ENCODE results near the gene SORBS1. TPM values are rescaled to one million over a fixed set of nuclear protein-coding genes. Genes with fewer than 3 reads are reported as not detected.

Gene SORBS1
- total RNA-seq, 1 donor from 2014 or later: 896 TPM

DNA sequence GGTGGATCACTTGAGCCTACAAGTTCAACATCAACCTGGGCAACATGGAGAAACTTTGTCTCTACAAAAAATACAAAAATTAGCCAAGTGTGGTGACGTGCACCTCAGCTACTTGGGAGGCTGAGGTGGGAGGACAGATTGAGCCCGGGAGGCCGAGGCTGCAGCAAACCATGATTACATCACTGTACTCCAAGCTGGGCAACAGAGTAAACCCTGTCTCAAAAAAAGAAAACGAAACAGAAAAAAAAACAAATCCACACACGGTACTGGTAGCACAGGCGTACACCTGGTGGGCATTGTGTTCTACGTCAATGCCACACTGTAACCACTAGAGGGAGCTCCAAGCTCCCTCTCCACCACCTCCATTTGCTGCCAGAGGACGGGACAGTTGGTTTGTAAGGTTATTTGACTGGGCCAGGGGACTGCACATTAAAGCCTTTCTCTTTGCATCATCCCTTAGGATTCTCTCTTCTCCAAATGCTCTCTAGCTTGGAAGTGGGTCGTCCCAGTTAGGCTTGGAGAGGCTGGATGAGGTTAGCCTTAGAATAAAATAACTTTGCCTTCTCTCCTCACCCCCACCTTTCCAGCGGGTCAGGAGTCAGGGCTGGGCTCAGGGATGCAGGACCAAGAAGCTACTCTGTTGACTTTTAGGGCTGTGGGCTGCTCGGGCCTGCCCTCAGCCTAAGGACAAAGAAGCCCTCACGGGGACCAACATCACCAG lies 130.8 kb downstream of the SORBS1 start:
- Histone ChIP-seq H3K27ac (replicated peaks) (peak overlapping the region; percentile 92), H3K4me3 (no peak overlapping the region), H3K9me3 (replicated peaks) (no peaks in the 10 kb centered on the region), H3K4me1 (peaks cover 100% of the 10 kb centered on the region), H3K36me3 (peaks cover 22% of the 10 kb centered on the region), H3K27me3 (ENCODE audit: low read depth) (no peaks in the 10 kb centered on the region)
- TF ChIP-seq, protein P1, sequence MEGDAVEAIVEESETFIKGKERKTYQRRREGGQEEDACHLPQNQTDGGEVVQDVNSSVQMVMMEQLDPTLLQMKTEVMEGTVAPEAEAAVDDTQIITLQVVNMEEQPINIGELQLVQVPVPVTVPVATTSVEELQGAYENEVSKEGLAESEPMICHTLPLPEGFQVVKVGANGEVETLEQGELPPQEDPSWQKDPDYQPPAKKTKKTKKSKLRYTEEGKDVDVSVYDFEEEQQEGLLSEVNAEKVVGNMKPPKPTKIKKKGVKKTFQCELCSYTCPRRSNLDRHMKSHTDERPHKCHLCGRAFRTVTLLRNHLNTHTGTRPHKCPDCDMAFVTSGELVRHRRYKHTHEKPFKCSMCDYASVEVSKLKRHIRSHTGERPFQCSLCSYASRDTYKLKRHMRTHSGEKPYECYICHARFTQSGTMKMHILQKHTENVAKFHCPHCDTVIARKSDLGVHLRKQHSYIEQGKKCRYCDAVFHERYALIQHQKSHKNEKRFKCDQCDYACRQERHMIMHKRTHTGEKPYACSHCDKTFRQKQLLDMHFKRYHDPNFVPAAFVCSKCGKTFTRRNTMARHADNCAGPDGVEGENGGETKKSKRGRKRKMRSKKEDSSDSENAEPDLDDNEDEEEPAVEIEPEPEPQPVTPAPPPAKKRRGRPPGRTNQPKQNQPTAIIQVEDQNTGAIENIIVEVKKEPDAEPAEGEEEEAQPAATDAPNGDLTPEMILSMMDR (IDR thresholded peaks at IDR 0.05; ENCODE audit: borderline replicate concordance): peak; percentile 97
- DNase-seq: no peak
- intact Hi-C loops (cut with micrococcal nuclease): loop anchor here (5.0 to 10.0 kb wide), 2 partner anchors 124 to 172 kb away; no protein-coding TSS in a partner anchor

DNA sequence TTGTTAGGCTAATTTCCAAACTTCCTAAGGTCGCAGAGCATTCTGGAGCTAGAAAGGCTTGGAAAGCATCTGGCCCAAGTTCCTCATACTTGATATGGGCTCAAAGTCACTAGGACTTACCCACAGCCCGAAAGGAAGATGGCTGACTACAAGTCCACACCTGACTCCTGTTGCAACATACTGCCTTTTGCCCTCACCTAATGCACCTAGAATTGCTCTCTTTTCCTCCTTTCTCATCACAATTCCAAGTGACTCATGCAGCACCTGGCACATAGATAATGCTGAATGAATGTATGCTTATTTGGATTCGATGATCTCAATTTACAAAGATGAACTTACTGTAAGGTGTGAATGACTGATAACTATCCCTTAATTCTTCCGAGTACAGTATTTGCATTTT lies 131.5 kb downstream of the SORBS1 start:
- no peak for DNase-seq
- Histone ChIP-seq H3K27me3 (ENCODE audit: low read depth) (no peaks in the 10 kb centered on the region), H3K4me3 (no peak overlapping the region), H3K9me3 (replicated peaks) (no peaks in the 10 kb centered on the region), H3K4me1 (peaks cover 99% of the 10 kb centered on the region), H3K36me3 (peaks cover 30% of the 10 kb centered on the region), H3K27ac (replicated peaks) (peak overlapping the region; percentile 92)
- intact Hi-C loops (cut with micrococcal nuclease): loop anchor here (5.0 to 10.0 kb wide), 2 partner anchors 125 to 173 kb away; no protein-coding TSS in a partner anchor
- TF ChIP-seq, protein P1 (IDR thresholded peaks at IDR 0.05; ENCODE audit: borderline replicate concordance): no peak

DNA sequence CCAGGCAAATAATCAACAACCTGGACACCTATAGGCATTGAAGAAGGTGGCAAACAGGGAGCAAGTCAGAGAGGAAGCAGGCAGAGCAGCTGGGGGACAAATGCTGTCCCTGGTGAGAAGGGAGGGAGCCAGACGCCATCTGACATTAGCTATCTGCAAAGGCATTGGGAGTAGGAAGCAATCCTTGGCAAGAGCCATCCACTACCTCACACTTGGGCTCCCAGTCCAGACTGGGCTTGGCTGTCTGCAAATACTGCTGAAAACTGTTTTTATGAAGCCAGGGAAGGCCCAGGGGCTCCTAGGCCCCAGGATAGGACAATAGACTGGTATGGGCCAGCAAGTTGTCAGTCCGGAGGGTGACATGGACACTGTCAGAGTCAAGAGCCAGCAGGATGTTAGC lies 132.5 kb downstream of the SORBS1 start:
- Histone ChIP-seq H3K4me1 (peaks cover 93% of the 10 kb centered on the region), H3K27me3 (ENCODE audit: low read depth) (no peaks in the 10 kb centered on the region), H3K36me3 (peaks cover 39% of the 10 kb centered on the region), H3K9me3 (replicated peaks) (no peaks in the 10 kb centered on the region), H3K27ac (replicated peaks) (peak overlapping the region; percentile 92), H3K4me3 (no peak overlapping the region)
- intact Hi-C loops (cut with micrococcal nuclease): no loop called here
- DNase-seq: peak; percentile 48
- TF ChIP-seq, protein P1 (IDR thresholded peaks at IDR 0.05; ENCODE audit: borderline replicate concordance): no peak

DNA sequence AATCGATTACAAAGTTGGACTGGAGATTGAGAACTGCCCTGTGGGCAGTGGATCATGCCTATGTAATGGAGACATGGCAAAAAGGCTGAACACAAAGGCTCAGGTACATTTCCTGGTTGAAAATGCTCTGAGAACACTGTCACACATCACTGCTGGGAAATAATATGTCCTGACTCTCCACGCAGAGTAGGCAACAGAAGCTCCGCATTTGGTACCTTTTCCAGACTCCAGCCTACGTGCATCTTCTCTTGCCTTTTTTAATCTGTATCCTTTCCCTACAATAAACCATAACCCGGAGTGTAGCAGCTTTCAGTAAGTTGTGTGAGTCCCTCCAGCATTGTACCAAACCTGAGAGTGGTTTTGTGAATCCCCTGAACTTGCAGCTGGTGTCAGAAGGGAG lies 134.7 kb downstream of the SORBS1 start:
- H3K36me3 ChIP-seq: peaks cover 49% of the 10 kb centered on the region
- H3K27me3 ChIP-seq (ENCODE audit: low read depth): no peaks in the 10 kb centered on the region
- no peaks in the 10 kb centered on the region for H3K9me3 ChIP-seq (replicated peaks)
- H3K27ac ChIP-seq (replicated peaks): peak overlapping the region; percentile 92
- no peak for DNase-seq
- TF ChIP-seq, protein P1 (IDR thresholded peaks at IDR 0.05; ENCODE audit: borderline replicate concordance): no peak
- H3K4me3 ChIP-seq: no peak overlapping the region
- peaks cover 89% of the 10 kb centered on the region for H3K4me1 ChIP-seq
- intact Hi-C loops (cut with micrococcal nuclease): no loop called here

DNA sequence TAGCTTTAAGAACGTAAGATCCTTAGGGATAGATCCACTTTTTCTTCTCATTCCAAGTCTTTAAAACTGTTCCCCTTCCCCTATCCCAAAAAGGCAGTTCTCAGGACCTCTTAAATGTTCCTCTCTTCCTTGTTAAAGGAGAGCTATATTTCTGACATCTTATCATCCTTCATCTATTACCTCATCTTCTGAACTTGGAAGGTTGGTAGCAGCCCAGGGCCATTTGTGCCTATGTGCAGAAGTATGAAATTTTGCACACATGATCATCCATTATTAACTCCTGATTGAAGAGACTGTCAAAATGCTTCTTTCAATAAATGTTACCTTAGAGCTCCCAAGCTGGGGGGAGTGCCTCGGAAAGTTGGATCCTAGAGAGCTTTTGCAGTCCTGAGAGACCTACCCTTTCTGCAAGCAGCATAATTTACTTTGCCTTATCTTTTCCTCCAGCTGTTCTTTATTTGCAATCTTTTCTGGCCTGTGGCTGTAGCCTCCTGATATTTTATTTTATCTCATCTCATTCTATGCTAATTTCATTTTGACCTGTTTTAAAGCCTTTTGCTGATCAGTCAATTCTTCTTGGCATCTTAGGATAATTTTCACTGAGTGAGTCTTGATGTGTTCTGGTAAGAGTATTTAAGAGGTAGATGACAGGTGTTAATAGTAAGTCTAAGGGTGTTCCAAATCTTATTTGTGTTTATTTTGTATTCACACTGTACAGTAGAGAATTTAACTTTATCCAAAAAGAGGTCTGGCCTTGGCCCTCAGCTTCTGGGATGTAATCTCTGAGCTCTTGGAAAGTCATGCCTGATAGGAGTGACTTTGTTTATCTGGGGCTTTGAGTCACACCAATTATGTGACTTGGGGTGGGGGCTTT lies 135.3 kb downstream of the SORBS1 start:
- H3K27ac ChIP-seq (replicated peaks): peak overlapping the region; percentile 92
- TF ChIP-seq, protein P1 (IDR thresholded peaks at IDR 0.05; ENCODE audit: borderline replicate concordance): no peak
- no peaks in the 10 kb centered on the region for H3K27me3 ChIP-seq (ENCODE audit: low read depth)
- intact Hi-C loops (cut with micrococcal nuclease): no loop called here
- peaks cover 55% of the 10 kb centered on the region for H3K36me3 ChIP-seq
- no peak for DNase-seq
- H3K9me3 ChIP-seq (replicated peaks): no peaks in the 10 kb centered on the region
- no peak overlapping the region for H3K4me3 ChIP-seq
- H3K4me1 ChIP-seq: peaks cover 84% of the 10 kb centered on the region

Measured in left ventricle myocardium inferior (tissue), 1 donor.